ENCODE measurements around the gene B3GNT7. TPM values are rescaled to one million over a fixed set of nuclear protein-coding genes. Genes with fewer than 3 reads are reported as not detected.
"Not testable (repeated sequence)": the region's sequence is repeated elsewhere in the genome, so short reads cannot be mapped to it uniquely, and the experiment has no call there.

Gene B3GNT7
- total RNA-seq, 1 donor from 2014 or later: 1.8 TPM

DNA sequence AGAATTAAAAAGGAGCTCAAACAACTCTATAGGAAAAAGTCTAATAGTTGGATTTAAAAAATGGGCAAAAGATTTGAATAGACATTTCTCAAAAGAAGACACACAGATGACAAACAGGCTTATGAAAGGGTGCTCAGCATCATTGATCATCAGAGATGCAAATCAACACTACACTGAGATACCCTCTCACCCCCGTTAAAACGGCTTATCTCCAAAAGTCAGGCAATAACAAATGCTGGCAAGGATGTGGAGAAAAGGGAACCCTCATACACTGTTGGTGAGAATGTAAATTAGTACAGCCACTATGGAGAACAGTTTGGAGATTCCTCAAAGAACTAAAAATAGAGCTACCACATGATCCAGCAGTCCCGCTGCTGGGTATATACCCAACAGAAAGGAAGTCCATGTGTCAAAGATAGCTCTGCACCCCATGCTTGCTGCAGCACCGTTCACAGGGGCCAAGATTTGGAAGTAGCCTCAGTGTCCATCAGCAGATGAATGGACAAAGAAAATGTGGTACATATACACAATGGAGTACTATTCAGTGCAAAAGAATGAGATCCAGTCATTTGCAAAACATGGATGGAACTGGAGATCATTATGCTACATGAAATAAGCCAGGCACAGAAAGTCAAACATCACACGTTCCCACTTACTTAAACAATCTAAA, 46.7 kb upstream of the B3GNT7 start:
- TF ChIP-seq, protein P1, sequence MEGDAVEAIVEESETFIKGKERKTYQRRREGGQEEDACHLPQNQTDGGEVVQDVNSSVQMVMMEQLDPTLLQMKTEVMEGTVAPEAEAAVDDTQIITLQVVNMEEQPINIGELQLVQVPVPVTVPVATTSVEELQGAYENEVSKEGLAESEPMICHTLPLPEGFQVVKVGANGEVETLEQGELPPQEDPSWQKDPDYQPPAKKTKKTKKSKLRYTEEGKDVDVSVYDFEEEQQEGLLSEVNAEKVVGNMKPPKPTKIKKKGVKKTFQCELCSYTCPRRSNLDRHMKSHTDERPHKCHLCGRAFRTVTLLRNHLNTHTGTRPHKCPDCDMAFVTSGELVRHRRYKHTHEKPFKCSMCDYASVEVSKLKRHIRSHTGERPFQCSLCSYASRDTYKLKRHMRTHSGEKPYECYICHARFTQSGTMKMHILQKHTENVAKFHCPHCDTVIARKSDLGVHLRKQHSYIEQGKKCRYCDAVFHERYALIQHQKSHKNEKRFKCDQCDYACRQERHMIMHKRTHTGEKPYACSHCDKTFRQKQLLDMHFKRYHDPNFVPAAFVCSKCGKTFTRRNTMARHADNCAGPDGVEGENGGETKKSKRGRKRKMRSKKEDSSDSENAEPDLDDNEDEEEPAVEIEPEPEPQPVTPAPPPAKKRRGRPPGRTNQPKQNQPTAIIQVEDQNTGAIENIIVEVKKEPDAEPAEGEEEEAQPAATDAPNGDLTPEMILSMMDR (IDR thresholded peaks at IDR 0.05): no peak
- DNase-seq (ENCODE audit: low spot score): no peak
- Mint-ChIP-seq H3K27me3 (ENCODE audit: low read depth) (no peaks in the 10 kb centered on the region), H3K27ac (ENCODE audit: unreplicated experiment) (no peak overlapping the region), H3K4me1 (ENCODE audit: low read depth) (peaks cover 10% of the 10 kb centered on the region), H3K36me3 (ENCODE audit: low read depth) (peaks cover 40% of the 10 kb centered on the region), H3K4me3 (ENCODE audit: unreplicated experiment) (no peak overlapping the region), H3K9me3 (ENCODE audit: low read depth) (no peaks in the 10 kb centered on the region)

DNA sequence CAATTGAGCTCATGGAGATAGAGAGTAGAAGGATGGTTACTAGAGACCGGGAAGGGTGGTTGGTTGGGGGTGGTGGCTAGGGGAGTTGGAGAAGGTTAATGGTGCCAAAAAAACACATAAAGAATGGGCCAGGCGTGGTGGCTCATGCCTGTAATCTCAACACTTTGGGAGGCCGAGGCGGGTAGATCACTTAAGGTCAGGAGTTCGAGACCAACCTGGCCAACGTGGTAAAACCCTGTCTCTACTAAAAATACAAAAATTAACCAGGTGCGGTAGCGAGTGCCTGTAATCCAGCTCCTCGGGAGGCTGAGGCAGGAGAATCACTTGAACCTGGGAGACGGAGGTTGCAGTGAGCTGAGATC, 46.2 kb upstream of the B3GNT7 start:
- not testable (repeated sequence) for H3K27me3 Mint-ChIP-seq (ENCODE audit: low read depth); H3K9me3 Mint-ChIP-seq (ENCODE audit: low read depth); H3K4me3 Mint-ChIP-seq (ENCODE audit: unreplicated experiment); H3K27ac Mint-ChIP-seq (ENCODE audit: unreplicated experiment)
- peak; percentile 11 for DNase-seq (ENCODE audit: low spot score)
- Mint-ChIP-seq H3K36me3 (ENCODE audit: low read depth) (peaks cover 38% of the 10 kb centered on the region), H3K4me1 (ENCODE audit: low read depth) (peaks cover 10% of the 10 kb centered on the region)

DNA sequence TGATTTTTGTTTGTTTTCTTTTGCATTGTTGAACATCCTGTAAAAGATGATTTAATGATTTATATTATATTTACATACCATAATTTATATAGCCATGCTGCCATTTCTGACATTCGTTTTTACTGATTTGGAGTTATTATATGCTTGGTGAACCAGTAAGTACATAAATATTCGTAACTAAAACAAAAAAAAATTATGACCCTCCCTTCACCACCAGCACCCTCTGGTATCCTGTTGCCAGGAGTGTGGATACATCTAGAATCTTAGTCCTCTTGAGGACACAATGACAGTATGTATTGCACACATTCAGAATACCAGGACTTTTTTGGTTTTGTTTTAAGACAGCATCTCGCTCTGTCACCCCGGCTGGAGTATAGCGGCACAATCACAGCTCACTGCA, 43.9 kb upstream of the B3GNT7 start:
- H3K4me1 Mint-ChIP-seq (ENCODE audit: low read depth): peaks cover 18% of the 10 kb centered on the region
- no peak overlapping the region for H3K4me3 Mint-ChIP-seq (ENCODE audit: unreplicated experiment)
- H3K36me3 Mint-ChIP-seq (ENCODE audit: low read depth): peaks cover 21% of the 10 kb centered on the region
- no peaks in the 10 kb centered on the region for H3K27me3 Mint-ChIP-seq (ENCODE audit: low read depth)
- no peak for DNase-seq (ENCODE audit: low spot score)
- H3K9me3 Mint-ChIP-seq (ENCODE audit: low read depth): no peaks in the 10 kb centered on the region
- TF ChIP-seq, protein P1 (IDR thresholded peaks at IDR 0.05): no peak
- no peak overlapping the region for H3K27ac Mint-ChIP-seq (ENCODE audit: unreplicated experiment)

DNA sequence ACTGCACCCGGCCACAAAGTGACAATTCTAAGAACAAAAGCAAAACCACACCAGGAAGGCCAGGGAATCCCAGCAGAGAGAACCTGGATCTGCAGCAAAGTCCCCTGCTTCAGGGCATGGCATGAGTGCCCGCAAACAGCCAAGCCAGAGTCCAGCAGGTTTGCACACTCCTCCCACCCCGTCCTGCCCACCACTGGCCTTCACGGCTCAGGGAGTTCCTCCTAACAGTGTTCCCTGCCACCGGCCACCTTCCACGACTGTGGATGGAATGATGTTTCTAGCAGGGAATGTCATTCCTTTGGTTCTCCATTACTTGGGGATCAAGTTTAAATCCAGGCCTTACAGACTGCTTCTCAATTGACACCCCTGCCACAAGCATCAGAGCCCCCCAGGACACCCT, 42.0 kb upstream of the B3GNT7 start:
- Mint-ChIP-seq H3K4me3 (ENCODE audit: unreplicated experiment) (no peak overlapping the region), H3K36me3 (ENCODE audit: low read depth) (peaks cover 7% of the 10 kb centered on the region), H3K4me1 (ENCODE audit: low read depth) (peaks cover 13% of the 10 kb centered on the region), H3K9me3 (ENCODE audit: low read depth) (no peaks in the 10 kb centered on the region), H3K27me3 (ENCODE audit: low read depth) (no peaks in the 10 kb centered on the region), H3K27ac (ENCODE audit: unreplicated experiment) (no peak overlapping the region)
- TF ChIP-seq, protein P1 (IDR thresholded peaks at IDR 0.05): no peak
- DNase-seq (ENCODE audit: low spot score): no peak

DNA sequence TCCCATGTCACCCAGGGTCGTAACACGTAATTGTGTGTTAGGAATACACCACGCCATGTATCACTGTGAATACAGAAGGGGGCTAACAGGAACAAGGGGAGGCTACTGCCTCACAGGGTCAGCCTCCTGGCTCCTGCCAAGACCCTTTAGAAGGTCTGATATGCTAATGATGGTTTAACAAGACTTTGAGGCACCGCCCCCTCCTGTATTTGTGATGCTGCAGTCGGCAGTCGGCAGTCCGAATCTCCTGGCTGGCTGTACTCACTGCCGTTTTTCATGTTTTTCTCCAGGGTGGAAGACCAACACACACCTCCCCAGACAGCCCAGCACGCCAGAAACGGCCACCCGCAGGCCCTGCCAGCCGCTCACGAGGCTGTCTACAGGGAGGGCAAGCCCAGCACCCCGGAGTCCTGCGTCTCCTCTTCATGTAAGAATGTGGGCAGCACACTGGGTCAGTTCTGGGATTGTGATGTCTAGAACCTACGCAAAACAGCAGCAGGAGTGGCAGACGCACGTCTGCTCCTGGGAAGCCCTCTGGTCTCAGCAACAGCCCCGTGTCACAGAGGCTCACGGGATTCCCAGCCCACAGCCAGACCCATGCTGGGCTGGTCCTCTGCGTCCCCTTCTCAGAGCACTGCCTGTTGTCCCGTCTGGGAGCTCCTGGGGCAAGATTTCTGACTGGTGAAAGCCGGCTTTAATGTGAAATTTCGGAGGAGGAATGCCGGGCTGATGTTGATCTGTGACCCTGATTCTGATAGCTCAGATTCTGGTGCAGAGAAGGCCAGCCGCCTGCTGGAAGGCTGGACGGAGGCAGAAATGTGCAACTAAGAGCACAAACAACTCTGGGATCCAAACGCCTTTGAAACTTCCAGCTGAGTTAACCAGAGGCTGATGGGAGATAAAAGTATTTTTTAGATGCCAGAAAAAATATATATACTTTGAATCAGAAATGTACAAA, 39.7 kb upstream of the B3GNT7 start:
- no peaks in the 10 kb centered on the region for H3K27me3 Mint-ChIP-seq (ENCODE audit: low read depth)

More for the DNA sequence above, 39.7 kb upstream of the B3GNT7 start:
- TF ChIP-seq, protein P1 (IDR thresholded peaks at IDR 0.05): no peak
- no peak overlapping the region for H3K4me3 Mint-ChIP-seq (ENCODE audit: unreplicated experiment)
- peak; percentile 36 for DNase-seq (ENCODE audit: low spot score)
- H3K36me3 Mint-ChIP-seq (ENCODE audit: low read depth): peaks cover under 1% of the 10 kb centered on the region
- H3K27ac Mint-ChIP-seq (ENCODE audit: unreplicated experiment): peak overlapping the region; percentile 30
- no peaks in the 10 kb centered on the region for H3K9me3 Mint-ChIP-seq (ENCODE audit: low read depth)
- H3K4me1 Mint-ChIP-seq (ENCODE audit: low read depth): peaks cover 8% of the 10 kb centered on the region
